PFSK-1 (cell line): ENCODE measurements around the gene MCHR1.

Experiments
- POLR2AphosphoS5 ChIP-seq: IDR thresholded peaks from 2 replicates; pipeline ENCODE4 v1.6.1; 2012; ENCODE audit warnings: low read depth, mild to moderate bottlenecking, control low read depth, low read length, moderate library complexity
- REST ChIP-seq, 2 experiments: IDR thresholded peaks; 2 replicates each; pipeline versions ENCODE4 v1.6.1 to v1.8.0; 2011 to 2012; ENCODE audit warnings: low read depth in 2 of 2, low read length in 2 of 2, control low read depth in 1 of 2, inconsistent platforms in 1 of 2, mild to moderate bottlenecking in 1 of 2, moderate library complexity in 1 of 2; ENCODE audit not compliant: insufficient read depth in 1 of 2
- TAF1 ChIP-seq: IDR thresholded peaks from 2 replicates; pipeline ENCODE4 v1.6.1; 2012; ENCODE audit warnings: low read length, control low read depth, borderline replicate concordance; ENCODE audit not compliant: insufficient read depth

DNA sequence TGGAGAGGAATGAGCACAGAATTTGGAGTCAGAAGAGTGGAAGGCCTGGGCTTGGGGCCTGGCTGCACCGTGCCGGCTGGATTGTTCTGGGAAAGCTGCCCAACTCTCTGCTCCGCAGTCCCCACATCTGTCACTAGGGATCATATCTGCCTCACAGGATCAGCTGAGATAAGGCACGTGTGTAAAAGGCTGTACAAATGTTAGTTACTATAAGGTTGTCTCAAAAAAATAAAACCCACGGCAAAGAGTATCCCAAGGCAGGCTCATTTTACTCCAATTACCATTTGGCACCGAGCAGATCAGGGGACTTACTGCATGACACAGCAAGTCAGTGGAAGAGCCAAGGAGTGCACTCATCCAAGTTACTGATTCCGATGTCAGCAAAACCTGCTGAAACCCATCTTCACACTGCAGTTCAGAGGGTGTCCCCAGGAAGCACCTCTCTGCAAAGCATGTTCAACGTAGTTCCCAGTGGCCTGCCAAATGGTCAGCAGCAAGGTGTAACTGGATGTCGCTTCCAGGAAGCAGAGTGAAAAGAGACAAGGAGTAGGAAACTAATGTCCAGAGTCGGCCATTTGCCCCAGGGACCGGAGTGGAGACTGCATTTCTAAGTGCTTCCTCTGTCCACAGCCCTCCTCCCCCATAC, 24.6 kb upstream of the MCHR1 start:
- no peak for TF ChIP-seq REST (IDR thresholded peaks at IDR 0.05; ENCODE audit: insufficient read depth in 1 of 2, low read depth in 2 of 2, low read length in 2 of 2)
- no peak for TF ChIP-seq POLR2AphosphoS5
- no peak for TF ChIP-seq TAF1
